ENCODE data around the gene EIF4G3. TPM values are rescaled to one million over a fixed set of nuclear protein-coding genes. Genes with fewer than 3 reads are reported as not detected.
"Not testable (repeated sequence)": the region's sequence is repeated elsewhere in the genome, so short reads cannot be mapped to it uniquely, and the experiment has no call there.

EIF4G3 gene
- total RNA-seq, 2 donors from 2014 or later: 20.8 to 48.8 TPM

- TF ChIP-seq POLR2A (IDR thresholded peaks at IDR 0.05) (no peak), CTCF (IDR thresholded peaks at IDR 0.05) (no peak)
- ATAC-seq (no peak), DNase-seq (no peak)
- Histone ChIP-seq H3K4me3 (no peak overlapping the region), H3K4me1 (no peaks in the 10 kb centered on the region), H3K36me3 (replicated peaks in 1 of 2; ENCODE audit: insufficient read depth in 1 of 2, low read depth in 2 of 2) (no peaks in the 10 kb centered on the region), H3K27me3 (no peaks in the 10 kb centered on the region), H3K27ac (no peak overlapping the region), H3K9me3 (no peaks in the 10 kb centered on the region)
- intact Hi-C loops (cut with DNase I): no loop called here
- WGBS, 2 donors: 51 to 53% methylated on average over 3 of the region's 3 CpGs
These were observed 118.5 kb downstream of the EIF4G3 start for GRCh38 chr1:21058035-21058793.

- intact Hi-C loops (cut with DNase I): not testable (repeated sequence)
These were observed 123.3 kb downstream of the EIF4G3 start for GRCh38 chr1:21053189-21053928.

GRCh38 chr1:21052034-21052433, 124.7 kb downstream of the EIF4G3 start:
- no peaks in the 10 kb centered on the region for H3K36me3 ChIP-seq (replicated peaks in 1 of 2; ENCODE audit: insufficient read depth in 1 of 2, low read depth in 2 of 2)
- no peak for ATAC-seq
- TF ChIP-seq POLR2A (IDR thresholded peaks at IDR 0.05): no peak
- no peak for TF ChIP-seq CTCF (IDR thresholded peaks at IDR 0.05)
- DNase-seq: no peak
- intact Hi-C loops (cut with DNase I): no loop called here
- no peaks in the 10 kb centered on the region for H3K9me3 ChIP-seq
- 77 to 92% methylated on average over 3 of the region's 3 CpGs for WGBS, 2 donors
- no peaks in the 10 kb centered on the region for H3K27me3 ChIP-seq
- H3K4me1 ChIP-seq: no peaks in the 10 kb centered on the region
- H3K4me3 ChIP-seq: no peak overlapping the region
- no peak overlapping the region for H3K27ac ChIP-seq

More at GRCh38 chr1:21053189-21053928, 123.3 kb downstream of the EIF4G3 start:
- H3K27me3 ChIP-seq; H3K27ac ChIP-seq; H3K9me3 ChIP-seq; H3K4me3 ChIP-seq; H3K36me3 ChIP-seq (replicated peaks in 1 of 2; ENCODE audit: insufficient read depth in 1 of 2, low read depth in 2 of 2); DNase-seq; ATAC-seq; H3K4me1 ChIP-seq: not testable (repeated sequence)
- WGBS, 2 donors: no CpG with 5 or more reads among the region's 59 CpGs

- Histone ChIP-seq H3K4me1 (no peaks in the 10 kb centered on the region), H3K27ac (no peak overlapping the region), H3K36me3 (replicated peaks in 1 of 2; ENCODE audit: insufficient read depth in 1 of 2, low read depth in 2 of 2) (no peaks in the 10 kb centered on the region), H3K4me3 (no peak overlapping the region), H3K27me3 (no peaks in the 10 kb centered on the region), H3K9me3 (no peaks in the 10 kb centered on the region)
- ATAC-seq: no peak
- DNase-seq: no peak
- 84 to 92% methylated on average over 2 of the region's 2 CpGs for WGBS, 2 donors
- TF ChIP-seq POLR2A (IDR thresholded peaks at IDR 0.05) (no peak), CTCF (IDR thresholded peaks at IDR 0.05) (no peak)
- intact Hi-C loops (cut with DNase I): no loop called here
These were observed 125.4 kb downstream of the EIF4G3 start for GRCh38 chr1:21051177-21051825.

- Histone ChIP-seq H3K27me3 (no peaks in the 10 kb centered on the region), H3K27ac (no peak overlapping the region), H3K36me3 (replicated peaks in 1 of 2; ENCODE audit: insufficient read depth in 1 of 2, low read depth in 2 of 2) (no peaks in the 10 kb centered on the region), H3K4me3 (no peak overlapping the region), H3K4me1 (no peaks in the 10 kb centered on the region), H3K9me3 (no peaks in the 10 kb centered on the region)
- no peak for DNase-seq
- WGBS, 2 donors: 53 to 59% methylated on average over 4 of the region's 4 CpGs
- intact Hi-C loops (cut with DNase I): no loop called here
- no peak for TF ChIP-seq CTCF (IDR thresholded peaks at IDR 0.05)
- no peak for TF ChIP-seq POLR2A (IDR thresholded peaks at IDR 0.05)
- no peak for ATAC-seq
These were observed 126.7 kb downstream of the EIF4G3 start for GRCh38 chr1:21050031-21050430.
